ENCODE results near the gene KANSL2.

- TF ChIP-seq CTCF (conservative IDR thresholded peaks at IDR 0.05; ENCODE audit: low read length) (no peak), EZH2phosphoT487 (IDR thresholded peaks at IDR 0.05; ENCODE audit: borderline replicate concordance, low read depth, low read length) (no peak)
These were observed 51.7 kb downstream of the KANSL2 start for GRCh38 chr12:48630346-48630745.

Measured in OCI-LY7 (cell line).